NCI-H2029 treated with DMSO at 0.1 percent for 48 hours (cell line): ENCODE data around the gene DAPK2.

ENCODE experiments used
- DNase-seq: peaks from one replicate; lab custom pipeline; 2025; lab: John Stamatoyannopoulos, UW

DAPK2 gene

DNA sequence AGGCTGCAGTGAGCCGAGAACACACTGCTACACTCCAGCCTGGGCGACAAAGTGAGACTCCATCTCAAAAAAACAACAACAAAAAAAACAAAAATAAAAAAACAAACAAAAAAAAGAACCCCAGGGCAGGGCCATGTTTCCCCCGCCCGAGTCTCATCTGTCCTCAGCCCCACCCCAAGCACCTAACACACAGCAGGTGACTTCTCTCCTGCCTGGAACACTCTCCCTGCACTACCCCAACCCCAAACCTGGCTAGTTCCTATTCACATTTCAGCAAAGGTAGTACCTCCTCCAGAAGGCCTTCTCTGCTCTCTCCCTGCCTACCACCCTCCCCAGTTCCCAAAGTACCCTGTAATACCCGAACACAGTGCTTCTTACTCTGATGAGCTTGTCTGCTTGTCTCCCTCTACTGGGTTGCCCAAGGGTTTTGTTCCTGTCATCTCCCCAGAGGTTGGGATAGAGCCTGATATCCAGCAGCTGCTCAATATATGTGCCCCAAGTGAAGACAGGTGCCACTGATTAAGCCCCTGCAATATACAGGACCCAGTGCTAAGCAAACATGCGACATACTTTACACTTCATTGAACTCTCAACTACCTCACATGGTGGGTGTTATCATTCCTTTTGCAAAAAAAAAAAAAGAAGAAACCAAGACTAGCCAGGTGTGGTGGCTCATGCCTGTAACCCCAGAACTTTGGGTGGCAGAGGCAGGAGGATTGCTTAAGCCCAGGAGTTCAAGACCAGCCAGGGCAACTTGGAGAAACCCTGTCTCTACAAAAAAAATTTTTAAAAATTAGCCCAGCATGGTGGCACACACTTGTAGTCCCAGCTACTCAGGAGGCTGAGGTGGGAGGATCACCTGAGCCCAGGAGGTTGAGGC is 103.6 kb downstream of the DAPK2 start:
- no peak for DNase-seq

DNA sequence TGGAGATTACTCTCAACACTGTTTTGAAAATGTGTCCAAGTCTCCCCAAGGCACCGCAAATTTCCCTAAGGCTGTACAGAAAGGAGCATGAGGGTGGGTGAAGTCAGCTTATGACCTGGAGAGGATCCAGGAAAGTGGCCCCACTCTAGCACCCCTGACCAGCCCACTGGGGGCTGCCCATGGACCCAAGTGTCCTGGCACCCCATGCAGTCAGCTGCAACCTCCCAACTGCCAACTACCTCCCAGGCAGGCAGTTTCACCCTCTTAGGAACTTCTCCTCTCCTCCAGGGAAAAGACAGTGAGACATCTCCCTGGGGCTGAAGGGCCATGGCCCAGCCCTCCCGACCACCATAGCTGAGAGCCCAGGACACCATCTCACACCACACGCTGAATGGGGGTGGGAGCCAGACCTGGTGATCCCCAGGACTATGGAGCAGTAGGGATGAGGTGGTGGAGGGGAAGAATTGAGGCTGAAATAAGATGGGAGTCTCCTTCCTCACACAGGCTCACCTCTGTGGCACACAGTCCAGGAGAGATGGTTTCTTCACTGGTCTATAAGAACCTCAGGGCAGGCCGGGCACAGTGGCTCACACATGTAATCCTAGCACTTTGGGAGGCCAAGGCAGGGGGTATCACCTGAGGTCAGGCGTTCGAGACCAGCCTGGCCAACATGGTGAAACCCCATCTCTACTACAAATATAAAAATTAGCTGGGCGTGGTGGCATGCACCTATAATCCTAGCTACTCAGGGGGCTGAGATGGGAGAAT is 104.4 kb downstream of the DAPK2 start:
- DNase-seq = no peak

DNA sequence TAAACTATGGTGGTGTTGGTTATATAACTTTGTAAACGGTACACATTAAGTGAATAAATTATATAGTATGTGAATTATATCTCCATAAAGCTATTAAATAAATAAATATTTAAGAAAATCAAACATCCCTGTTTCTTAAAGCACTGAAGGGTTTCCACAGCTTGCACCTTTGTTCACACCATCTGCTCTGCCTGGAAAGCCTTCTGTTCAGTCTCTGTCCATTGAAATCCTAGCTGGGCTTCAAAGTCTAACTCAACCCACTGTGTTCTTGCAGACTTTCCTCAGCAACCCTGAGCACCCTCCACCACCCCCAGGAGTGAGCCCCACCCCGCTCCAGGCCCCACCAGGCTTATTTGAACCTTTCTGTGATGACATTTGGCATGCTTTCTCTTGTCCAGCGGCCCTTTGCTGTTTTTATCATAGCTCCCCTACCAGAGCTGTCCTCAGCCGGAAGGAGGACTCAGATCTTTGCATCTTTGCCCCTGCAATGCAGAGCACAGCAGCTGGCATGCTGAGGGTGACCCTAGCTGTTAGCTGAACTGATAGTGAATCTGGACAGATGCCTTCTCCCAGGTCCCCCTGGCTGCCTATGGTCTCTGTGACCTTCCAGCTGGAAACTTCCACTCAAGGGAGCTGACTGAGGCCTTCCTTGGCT is 105.2 kb downstream of the DAPK2 start:
- no peak for DNase-seq

DNA sequence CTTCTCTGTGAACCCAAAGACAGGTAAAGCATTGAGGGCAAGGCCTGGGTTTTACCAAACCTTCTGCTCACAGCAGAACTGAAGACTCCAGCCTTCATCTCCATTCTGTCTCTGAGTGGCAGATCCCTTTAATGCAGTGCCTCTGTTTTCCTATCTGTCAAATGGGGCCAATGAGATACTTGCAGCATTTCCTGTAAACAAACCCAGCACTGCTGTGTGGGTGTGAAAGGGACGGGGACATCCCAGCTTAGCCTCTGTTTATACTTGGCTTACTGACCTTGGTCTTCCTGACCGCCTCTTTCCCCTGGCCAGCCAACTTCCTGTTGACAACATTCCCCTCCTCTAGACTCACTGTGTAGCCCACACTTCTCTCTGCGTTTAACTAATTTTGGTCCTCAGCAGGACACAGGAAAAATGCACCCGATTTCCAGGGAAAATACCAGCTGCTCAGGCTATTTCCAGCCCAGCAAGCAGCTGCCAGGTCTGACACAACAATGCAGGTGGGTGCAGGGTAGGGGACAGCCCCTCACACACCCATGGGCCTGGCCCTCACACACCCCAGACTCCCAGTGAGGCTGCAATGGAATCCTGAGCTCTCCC is 106.7 kb downstream of the DAPK2 start:
- no peak for DNase-seq

DNA sequence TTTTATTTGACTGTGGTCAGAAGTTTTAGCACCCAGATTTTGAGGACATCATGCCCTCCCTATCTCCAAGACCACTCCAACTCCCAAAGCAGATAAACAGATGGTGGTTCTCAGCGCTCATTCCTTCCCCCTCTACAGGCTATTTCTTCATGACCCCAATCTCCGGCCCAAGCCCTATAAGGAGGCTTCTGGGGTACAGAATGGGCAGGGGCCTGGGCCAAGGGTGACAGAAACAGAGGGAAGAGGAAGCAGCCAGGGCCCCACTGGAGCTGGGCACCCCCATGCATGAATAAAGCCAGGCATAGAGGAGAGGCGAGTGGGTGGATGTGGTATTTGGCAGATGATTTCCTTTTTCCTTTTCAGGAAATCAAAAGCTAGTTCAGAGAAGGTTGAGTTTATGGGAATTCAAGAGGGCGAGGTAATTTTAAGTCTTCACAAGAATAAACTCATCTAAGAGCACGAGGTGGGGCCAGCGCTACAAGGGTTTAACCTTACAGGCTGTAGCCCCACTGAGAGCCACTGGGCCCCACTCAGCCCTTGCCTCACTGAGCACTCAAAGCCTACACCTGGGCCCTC is 107.7 kb downstream of the DAPK2 start:
- DNase-seq = no peak

DNA sequence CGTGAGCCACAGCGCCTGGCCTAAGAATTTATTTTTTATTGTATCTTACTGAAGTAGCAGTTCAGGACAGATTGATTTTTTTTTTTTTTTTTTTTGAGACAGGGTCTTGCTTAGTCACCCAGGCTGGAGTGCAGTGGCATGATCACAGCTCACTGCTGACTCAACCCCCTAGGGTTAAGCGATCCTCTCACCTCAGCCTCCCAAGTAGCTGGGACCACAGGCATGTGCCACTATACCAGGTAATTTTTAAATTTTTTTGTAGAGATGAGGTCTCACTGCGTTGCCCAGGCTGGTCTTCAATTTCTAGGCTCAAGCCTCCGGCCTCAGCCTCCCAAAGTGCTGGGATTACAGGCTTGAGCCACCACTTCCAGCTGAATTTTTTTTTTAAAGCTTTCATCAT is 112.8 kb downstream of the DAPK2 start:
- DNase-seq = no peak

DNA sequence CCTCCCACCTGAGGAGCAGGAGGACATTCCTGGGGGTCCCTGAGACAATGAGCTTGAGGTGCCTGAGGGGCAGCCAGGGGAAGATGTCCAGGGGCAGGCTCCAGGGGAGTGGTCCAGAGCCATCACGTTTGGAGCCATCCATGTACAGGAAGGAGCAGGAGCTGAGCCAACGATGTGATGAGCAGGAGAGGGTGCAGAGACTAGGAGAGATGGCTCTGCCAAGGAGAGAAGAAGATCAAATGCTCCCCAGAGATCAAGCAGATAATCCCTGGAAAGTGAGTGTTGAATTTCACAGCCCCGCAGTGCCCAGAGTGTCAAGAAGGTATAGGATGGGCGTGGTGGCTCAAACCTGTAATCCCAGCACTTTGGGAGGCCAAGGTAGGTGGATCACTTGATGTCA is 114.7 kb downstream of the DAPK2 start:
- DNase-seq = no peak

DNA sequence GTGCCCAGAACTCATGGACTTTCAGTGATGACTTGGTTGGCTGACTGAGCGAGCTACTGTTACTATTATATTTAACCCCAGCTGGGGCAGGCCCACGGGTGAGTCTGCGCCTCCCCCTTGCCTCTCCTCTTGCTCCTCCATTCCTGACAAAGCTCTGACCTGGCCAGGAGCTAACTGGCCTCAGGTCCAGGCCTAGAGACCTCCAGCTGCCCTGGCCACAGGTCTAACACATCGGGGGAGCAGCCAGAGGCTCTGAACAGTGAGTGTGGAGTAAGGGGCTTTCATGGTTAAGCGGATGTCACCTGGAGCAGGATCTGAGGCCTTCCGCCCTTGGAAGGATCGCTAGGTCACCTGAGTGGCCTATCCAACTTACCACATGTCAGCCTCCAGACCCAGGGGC is 116.3 kb downstream of the DAPK2 start:
- no peak for DNase-seq

DNA sequence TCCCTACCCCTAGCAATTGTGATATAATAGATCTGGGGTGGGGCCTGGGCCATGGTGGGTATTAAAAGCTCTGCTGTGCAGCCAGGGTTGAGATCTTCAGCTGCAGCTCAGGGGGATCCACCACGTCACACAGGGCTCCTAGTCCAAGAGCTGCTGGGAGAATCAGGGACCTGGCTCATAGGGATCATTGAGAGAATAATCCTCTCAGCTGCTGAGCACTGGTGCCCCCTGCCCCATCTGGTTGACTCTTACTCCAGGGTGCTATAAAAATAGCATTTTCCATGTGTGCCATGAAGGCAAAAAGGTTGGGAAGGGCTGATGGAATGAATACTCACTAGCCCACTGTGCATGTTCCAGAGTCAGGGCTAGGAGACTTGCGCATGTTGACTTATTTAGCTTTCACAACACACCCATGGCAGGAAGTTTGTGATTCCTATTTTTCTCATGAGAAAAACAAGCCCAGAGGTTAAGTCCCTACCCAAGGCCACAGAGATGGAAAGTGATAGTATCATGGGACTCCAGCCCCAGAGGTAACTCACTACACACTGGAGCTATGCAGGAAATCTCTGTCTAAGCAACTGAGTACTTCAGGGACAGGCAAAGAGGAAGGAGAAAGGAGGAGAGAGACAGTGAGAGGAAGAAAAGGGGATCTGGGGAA is 118.0 kb downstream of the DAPK2 start:
- no peak for DNase-seq

DNA sequence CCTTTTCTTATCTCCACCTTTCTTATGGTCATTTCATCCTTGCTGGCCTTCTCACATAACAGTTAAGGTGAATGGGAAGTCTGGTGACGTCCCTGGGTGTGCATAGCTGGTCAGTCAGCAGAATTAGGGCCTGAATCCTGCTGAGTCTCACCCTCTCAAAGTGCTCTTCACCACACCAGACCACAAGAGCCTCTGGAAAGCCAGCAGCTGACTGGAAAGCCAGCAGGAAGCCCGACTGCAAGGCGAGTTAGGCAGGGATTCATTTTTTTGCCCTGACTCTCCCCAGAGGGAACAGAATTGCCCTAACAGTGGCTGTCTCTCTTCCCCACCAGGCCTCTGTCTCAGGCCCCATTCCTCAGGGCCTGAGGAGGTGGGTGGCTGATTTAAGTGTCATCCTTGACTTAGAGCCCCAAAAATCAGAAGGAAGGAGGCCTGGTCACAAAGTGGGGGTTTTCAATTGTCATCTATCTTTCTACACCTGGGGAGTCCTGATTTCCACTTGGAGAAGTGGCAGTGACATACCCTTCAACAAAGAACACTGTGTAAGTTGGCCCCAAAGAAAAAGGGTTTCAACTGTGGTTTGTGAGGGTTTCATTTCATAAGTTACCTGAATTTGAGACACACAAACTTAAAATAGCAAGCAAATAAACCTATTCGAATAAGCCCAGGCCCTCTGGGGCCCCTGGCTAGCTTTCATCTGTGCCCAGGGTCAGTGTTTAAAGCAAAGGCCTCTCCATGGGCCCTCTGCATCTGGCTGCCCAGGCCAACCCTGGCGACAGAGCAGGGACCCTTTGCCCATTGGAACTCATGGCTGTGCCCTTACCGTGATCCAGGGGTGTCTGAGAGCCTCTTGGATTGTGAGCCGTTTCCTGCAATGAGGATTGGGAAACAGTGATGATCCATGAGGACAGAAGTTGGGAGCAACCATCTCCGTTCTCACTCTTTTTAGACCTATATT is 122.0 kb downstream of the DAPK2 start:
- DNase-seq = no peak

DNA sequence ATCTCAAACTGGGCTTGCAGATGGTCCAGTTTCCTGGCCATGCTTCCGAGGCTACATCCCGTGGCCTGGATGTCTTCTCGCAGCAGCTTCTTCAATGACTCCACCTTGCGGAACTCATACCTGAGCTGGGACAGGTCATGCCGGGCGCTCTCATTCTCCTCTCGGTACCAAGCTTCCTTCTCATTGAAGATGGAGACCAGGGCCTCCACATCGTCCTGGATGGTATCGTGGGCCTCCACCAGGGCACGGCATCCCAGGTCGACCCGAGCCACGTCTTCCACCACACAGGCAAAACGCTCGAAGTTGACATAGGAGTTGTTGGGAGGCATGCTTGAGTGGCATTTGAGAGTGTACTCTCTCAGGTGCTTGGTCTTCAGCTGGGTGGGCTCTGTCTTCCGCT is 123.4 kb downstream of the DAPK2 start:
- DNase-seq = no peak

DNA sequence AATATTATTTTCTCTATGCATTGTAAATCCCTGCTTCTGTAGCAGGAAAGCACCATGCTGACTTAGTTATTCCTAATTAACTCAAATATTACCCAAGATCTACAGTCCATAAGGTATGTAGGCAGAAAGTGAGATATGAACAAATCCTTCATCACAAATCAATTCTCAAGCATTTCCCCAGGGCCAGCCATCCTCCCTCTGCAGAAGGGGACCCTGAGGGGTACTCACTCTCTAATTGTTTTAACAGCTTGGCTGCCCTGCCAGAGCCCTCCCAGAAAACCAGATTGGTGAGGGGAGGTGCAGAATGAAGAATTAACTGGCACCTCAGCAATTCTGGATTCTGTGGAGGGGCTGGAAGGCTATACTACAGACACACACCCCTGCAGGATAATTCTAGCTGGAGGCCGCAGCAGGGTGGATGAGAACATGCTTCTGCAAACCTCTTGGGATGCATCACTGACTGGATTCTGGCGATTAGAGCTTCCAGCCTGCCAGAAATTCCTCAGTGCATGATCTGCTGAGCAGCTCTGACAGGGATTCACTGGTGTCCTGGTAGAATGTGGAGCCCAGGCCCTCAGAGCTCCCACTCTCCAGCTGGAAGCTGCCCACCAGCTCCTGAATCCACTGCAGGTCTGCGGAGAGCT is 123.9 kb downstream of the DAPK2 start:
- DNase-seq = no peak

DNA sequence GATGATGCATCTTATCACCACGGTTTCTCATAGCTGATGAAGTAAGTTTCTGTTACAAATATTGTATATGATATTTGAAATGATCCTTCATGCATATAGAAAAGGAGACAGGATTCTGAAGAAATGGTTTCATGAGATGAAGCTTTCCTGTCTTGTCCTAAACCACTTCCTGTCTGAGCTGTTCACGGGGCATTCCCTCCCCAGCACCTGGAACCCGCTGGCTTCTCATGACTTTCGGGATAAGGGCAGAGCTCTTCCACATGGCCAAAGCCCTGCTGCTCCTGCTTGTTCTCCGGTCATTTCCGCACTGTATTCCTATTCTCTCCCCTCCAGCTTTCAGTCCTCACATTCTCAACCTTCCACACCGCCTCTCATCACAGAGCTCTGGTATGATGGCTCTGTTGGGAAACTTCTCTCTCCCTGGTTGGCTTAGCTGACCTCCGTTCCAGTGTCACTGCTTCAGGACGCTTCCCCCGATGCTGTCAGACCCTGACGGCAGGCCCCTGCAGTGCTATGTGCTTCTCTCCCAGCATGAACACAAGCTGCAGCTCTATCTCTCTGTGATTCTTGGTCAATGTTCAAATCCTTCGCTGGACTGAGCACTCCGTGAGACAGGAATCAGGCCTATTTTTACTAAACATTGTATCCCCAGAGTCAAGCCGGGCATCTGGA is 125.6 kb downstream of the DAPK2 start:
- DNase-seq = no peak

DNA sequence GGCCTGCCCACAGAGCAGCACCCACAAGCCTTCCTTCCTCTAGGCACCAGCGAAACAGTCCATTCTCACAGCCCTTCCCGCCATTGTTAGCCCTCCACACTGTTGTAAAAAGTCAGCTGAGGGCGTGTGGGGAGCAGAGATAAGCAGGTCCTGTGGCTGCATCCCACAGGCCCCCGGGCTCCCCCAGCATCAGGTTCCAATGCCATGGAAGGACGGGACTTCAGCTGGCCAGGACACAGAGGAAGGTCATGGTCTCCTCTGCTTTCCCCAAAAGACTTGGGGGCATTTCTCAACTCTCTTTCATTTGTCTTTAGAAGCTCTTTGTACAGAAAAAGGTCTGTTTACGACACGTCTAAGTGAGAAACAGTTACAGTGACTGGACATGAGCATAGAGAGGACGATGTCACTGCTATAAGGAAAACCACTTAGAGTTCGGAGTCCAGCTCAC is 127.4 kb downstream of the DAPK2 start:
- DNase-seq = no peak

DNA sequence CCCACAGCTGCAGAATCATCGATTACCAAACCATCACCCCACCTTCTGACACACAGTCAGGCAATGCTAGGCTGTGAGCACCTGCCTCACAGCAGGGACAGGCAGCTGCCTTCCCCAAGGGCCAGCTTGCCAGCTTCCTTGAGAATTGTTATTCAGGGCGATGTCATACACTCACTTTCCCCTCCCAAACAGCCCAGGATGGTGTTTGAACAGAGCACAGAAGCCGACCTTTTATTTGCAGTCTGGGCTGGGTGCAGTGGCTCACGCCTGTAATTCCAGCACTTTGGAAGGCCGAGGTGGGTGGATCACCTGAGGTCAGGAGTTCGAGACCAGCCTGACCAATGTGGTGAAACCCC is 128.0 kb downstream of the DAPK2 start:
- no peak for DNase-seq

DNA sequence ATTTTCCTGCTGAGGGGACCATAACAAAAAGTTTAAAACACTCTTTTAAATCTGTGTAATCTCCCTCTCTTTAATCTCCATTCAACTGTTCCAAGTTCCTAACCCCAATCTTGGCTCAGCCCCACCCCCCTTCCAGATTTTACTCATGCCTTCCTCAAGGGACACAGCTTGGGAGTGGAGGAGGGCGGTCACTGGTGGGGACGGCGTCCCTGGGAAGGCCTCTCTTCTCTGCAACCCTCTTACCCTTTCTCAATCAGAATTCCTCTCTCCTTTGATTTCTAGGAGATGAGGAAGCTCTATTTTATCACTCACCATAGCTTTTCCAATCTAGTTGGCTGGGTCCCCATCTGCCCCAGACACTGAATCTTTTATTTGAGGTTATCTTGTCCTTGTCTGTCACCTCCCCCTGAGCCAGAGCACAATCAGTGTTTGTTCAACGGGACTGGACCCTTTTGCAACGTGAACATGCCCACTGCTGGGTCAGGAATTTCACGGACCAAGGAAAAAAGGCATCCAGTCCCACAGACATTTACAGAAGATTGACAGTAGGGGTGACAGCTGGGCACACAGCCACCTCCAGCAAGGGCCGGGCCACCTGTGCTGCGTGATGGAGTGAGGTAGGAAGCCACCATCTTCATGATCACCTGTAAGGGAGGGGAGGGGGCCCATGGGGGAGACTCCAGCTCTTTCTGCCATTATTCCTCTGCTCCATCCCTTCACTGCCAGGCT is 128.5 kb downstream of the DAPK2 start:
- no peak for DNase-seq

DNA sequence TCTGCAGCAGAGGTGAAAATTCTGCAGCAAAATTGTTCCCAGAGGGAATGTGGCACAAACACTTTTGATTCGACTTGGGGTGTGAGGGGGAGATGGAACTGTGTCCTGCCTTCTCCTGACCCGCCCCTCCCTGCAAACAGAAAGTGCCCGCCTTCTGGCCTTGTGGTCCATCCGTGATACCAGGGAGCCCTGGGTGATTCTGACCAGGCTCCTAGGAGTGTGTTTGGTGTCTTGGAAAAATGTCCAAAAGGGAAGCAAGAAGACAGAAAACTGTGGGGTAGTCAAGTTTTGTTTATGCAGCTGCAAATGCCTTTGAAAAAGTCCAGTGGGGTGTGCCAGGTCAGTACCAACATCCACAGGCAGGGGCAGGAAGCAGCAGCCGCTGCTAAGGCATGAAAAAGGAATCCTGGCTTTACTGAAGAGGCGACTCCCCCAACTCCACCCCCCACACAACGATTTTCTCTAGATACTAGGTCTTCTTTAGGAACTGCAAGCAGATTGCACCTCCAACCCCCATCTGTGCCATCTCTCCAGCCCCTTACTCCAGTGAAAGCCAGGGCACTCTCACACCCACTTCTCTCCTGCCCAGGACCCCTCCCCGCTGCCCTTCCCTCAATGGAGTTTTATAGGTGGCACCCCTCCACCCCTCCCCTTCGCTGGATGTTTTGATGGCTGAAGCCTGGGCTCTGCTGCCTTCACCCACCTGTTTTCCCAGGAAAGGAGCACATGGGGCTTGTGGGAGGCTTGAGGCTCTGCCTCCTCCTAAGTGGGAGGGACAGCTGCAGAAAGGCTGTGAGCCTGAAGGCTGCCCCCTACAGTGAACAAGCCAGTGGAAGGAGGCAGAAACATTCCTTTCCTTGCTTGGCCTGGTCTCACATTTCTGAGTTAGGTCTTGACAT is 130.2 kb downstream of the DAPK2 start:
- DNase-seq = no peak
